GM12878 (cell line): ENCODE results near the gene PHACTR3.

Experiments
- CTCF ChIP-seq, 3 experiments: IDR thresholded peaks in 2 of 3; conservative IDR thresholded peaks in 1 of 3; 2 replicates each; pipeline ENCODE4 v1.5.1; 2011; ENCODE audit warnings: low read depth in 3 of 3, low read length in 3 of 3, mild to moderate bottlenecking in 3 of 3, control low read depth in 2 of 3, moderate library complexity in 2 of 3, inconsistent platforms in 1 of 3, mixed read lengths in 1 of 3; ENCODE audit not compliant: control insufficient read depth in 2 of 3, insufficient read depth in 1 of 3; ENCODE audit errors: extremely low read depth in 1 of 3
- DPF2 ChIP-seq: fragments of 450-650 bp; IDR thresholded peaks from 2 replicates; pipeline ENCODE4 v1.6.1; 2017; ENCODE audit warnings: mild to moderate bottlenecking
- MYC ChIP-seq: IDR thresholded peaks from 2 replicates; pipeline ENCODE4 v1.6.1; 2011; ENCODE audit warnings: mild to moderate bottlenecking, low read length, moderate library complexity, inconsistent platforms; ENCODE audit not compliant: insufficient read depth, insufficient replicate concordance, insufficient read length, severe bottlenecking
- POLR2A ChIP-seq: IDR thresholded peaks from 2 replicates; pipeline ENCODE4 v1.6.1; 2011; ENCODE audit warnings: low read depth, mild to moderate bottlenecking, low read length
- POLR2AphosphoS5 ChIP-seq: IDR thresholded peaks from 2 replicates; pipeline ENCODE4 v1.6.1; 2011; ENCODE audit warnings: mild to moderate bottlenecking, low read length, inconsistent platforms
- SP1 ChIP-seq: IDR thresholded peaks from one replicate; pipeline ENCODE4 v1.6.1; 2011; ENCODE audit warnings: low read depth, low read length
- TCF12 ChIP-seq: IDR thresholded peaks from 2 replicates; pipeline ENCODE4 v1.6.1; 2011; ENCODE audit warnings: low read depth, mild to moderate bottlenecking, low read length
- ZNF217 ChIP-seq: fragments of 450-650 bp; IDR thresholded peaks from 2 replicates; pipeline ENCODE4 v1.6.1; 2017; ENCODE audit warnings: antibody characterized with exemption, mild to moderate bottlenecking

- TF ChIP-seq POLR2AphosphoS5, result no peak
- TF ChIP-seq TCF12, result no peak
- no peak for TF ChIP-seq CTCF (IDR thresholded peaks at IDR 0.05 in 2 of 3, conservative IDR thresholded peaks at IDR 0.05 in 1 of 3; ENCODE audit: control insufficient read depth in 2 of 3, extremely low read depth in 1 of 3, insufficient read depth in 1 of 3, low read depth in 3 of 3, low read length in 3 of 3)
- no peak for TF ChIP-seq SP1
- no peak for TF ChIP-seq DPF2
- no peak for TF ChIP-seq POLR2A
- TF ChIP-seq ZNF217, result no peak
- no peak for TF ChIP-seq MYC
These were observed 105.3 kb downstream of the PHACTR3 start for GRCh38 chr20:59709636-59710035.
